HG03575 (cell line): ENCODE results near the gene PYGO1.

Source experiments
- ATAC-seq: cut with Tn5 transposase; IDR thresholded peaks from one replicate; pipeline ENCODE4 v1.9.1; 2021; ENCODE audit not compliant: unreplicated experiment, insufficient number of reproducible peaks, low FRiP score; ENCODE audit errors: extremely low read depth

PYGO1 gene

DNA sequence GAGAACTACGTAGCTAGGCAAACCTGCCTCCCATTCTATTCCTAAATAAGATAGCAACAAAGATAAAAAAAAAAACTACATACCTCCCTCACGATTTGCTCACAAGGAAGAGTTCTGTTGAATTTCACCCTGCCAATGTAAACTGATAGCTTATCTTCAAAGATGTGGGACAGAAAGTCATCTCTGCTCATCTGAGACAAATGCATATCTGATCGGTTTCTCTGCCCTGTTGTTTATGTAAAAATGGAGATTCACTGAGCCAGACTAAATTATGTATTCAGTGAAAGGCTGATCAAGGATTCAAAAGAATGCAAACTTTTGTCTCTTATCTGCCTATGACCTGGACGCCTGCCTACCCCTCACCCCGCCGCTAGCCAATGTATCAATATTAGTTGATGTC lies 11.2 kb downstream of the PYGO1 start:
- ATAC-seq = no peak

DNA sequence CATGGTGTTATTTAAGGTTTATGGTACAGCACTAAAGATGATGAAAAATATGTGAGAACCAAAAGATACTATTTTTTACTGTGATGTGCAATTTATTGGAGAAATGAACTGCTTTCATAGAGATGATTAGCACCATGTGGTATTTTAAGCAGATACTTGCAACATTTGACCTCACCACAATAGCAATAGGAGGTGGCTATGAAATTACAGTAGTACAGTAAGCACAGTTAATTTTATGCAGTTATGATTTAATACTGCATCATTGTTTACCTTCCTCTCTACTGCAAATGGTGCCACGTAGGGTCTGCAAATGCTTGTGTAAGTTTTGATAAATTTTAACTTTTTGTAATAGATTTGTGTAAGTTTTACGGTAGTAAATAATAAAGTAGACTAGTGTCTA lies 14.0 kb downstream of the PYGO1 start:
- ATAC-seq = no peak

DNA sequence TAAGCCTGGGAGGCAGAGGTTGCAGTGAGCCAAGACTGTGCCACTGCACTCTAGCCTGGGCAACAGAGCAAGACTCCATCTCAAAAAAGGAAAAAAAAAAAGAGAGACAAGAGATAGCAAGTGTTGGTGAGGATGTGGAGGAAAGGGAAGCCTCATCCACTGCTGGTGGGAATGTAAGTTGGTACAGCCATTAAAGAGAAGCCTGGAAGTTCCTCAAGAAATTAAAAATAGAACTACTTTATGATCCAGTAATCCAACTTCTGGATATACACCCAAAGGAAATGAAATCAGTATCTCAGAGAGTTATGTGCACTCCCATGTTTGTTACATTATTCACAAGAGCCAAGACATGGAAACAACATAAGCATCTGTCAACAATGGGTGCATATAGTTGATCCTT lies 14.9 kb downstream of the PYGO1 start:
- no peak for ATAC-seq

DNA sequence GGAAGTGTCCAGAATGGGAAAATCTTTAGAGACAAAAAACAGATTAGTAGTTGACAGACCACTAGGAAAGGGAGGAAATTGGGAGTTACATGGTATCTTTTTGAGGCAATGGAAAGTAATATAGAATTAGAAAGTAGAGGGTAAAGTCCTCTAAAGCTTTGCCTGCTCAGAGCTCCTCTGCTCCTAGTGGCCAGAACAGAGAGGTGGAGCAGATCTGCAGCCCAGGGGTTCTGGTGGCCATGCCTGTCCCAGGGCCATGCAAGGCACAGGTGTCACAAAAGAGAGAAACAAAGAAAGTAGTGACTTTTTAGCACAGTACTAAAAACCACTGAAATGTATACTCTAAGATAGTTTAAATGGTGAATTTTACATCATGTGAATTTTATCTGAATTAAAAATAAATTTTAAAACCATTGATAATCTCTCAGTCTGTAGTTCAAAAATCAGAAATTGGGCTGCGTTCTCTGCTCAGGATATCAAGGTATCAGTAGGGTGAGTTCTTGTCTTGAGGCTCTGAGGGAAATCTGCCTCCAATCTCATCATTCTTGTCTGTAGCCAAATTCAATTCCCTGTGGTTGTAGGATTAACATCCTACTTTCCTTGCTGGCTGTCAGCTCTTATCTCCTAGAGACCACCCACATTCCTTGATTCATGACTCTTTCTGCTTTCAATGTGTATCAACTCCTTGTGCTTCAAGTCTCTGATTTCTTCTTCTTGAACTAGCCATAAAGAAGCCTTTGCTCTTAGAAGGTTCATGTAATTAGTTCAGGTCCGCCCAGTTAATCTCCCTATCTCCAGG lies 23.6 kb downstream of the PYGO1 start:
- no peak for ATAC-seq

DNA sequence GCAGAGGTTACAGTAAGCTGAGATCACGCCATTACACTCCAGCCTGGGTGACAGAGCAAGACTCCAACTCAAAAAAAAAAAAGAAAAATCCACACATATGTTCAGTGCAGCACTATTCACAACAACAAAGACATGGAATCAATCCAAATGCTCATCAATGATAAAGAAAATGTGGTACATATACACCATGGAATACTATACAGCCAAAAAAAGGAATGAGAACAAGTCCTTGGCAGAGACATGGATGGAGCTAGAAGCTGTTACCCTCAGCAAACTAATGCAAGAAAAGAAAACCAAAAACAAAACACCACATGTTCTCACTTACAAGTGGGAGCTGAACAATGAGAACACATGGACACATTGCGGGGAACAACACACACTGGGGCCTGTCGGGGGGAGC lies 25.5 kb downstream of the PYGO1 start:
- ATAC-seq = no peak

DNA sequence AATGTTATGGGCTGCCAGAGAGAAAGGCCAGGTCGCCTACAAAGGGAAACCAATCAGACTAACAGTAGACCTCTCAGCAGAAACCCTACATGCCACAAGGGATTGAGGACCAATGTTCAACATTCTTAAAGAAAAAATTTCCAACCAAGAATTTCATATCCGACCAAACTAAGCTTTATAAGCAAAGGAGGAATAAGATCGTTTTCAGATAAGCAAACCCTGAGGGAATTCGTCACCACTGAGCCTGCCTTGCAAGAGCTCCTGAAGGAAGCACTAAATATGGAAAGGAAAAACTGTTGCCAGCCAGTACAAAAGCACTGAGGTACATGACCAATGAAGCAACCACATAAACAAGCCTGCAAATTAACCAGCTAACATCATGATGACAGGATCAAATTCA lies 33.1 kb downstream of the PYGO1 start:
- no peak for ATAC-seq

DNA sequence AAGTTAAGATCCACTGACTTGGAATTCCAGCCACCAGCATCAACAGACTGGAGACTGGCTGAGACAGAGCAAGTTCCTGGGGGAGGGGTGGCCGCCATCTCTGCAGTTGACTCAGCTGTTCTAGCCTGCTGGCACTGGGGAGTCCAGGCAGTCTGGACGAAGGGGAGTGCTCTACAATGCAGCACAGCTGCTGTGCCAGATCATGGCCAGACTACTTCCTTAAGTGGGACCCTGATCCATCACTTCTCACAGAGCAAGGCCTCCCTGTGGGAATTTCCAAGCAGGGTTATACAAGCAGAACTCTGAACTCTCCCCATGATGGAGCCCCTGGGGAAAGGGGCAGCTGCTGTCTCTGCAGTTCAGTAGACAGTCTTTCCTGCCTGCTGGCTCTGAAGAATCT lies 35.2 kb downstream of the PYGO1 start:
- ATAC-seq = no peak

DNA sequence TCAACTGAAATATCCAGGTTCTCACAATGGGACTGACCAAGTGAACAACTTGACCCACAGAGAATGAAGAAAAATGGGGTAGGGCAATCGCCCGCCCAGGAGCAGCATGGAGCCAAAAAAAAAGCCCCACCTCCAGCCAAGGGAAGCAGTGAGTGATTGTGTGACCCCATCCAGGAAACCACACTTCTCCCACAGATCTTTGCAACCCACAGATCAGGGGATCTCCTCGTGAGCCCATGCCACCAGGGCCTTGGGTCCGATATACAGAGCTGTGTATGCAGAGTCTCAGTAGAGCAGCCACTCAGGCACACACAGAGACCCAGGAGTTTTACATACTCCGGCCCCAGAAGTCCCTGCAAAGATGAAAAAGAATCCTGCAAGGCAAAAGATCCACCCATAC lies 35.7 kb downstream of the PYGO1 start:
- no peak for ATAC-seq

DNA sequence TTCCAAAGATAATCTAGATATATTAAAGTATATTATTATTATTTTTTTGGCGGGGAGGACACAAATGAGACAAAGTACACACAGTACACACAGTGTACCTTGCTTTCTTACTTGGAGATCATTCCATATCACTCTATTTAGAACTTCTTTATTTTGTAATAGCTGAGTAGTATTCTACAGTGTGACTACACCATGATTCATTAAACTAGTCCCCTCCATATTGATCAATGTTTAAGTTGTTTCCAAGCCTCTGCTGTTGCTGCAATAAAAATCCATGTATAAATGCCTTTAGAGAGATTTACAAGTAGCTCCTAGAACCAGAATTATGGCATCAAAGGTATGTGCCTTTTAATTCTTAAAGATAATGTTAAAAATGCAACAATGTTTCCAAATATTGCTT lies 38.8 kb downstream of the PYGO1 start:
- ATAC-seq = no peak

DNA sequence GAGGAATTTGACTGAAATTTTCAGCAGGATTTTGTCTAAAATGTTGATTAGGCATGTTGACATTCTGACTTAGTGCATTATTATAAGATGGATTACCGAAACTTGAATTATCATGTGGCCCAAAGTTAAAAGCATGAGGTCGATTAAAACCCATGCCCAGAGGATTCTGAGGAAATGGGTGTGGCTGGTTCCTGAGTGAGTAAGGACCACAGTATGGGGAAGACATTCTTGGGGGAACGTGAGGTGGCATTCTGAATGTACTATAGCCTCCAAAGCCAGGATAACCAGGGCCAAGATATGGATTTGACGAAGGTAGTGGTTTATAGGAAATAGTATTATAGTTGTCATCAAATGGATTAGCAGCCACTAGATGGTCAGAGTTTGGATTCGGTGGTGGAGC lies 41.4 kb downstream of the PYGO1 start:
- no peak for ATAC-seq

DNA sequence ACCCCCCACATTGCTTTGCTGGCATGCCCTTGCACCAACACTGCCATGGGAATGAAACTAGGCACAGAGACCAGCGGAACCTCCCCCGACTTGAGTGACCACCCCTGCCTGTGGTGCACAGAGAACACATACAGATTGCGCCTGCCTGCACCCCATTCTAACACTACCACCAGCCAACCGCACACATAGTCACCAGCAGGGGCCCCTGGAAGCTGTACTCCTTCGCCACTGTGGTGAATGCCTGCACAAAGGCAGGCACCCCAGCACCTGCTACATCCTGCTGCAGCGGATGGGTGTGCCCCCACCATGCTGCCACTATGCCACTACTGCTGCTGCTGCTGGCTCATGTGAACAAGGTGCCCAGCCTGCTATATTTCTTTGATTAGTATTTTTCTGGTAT lies 52.7 kb downstream of the PYGO1 start:
- ATAC-seq = no peak

DNA sequence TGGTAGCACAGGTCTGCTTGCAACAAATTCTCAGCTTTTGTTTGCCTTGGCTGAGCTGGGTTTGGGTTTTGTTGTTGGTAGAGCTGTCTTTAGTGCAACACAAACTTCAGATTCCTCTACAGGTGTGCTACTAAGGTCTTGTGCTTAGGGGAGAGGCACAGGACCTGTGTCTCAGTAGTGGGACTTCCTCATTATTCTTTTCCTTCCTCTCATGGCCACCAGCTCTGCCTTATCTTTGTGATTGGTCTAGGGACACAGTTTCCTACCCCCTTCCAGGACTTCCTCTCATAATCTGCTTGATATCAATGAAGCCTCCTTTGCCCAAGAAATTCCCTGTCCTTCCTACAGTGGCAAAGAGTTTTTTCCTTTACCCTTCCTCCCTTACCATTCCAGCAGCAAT lies 55.2 kb downstream of the PYGO1 start:
- ATAC-seq = no peak

DNA sequence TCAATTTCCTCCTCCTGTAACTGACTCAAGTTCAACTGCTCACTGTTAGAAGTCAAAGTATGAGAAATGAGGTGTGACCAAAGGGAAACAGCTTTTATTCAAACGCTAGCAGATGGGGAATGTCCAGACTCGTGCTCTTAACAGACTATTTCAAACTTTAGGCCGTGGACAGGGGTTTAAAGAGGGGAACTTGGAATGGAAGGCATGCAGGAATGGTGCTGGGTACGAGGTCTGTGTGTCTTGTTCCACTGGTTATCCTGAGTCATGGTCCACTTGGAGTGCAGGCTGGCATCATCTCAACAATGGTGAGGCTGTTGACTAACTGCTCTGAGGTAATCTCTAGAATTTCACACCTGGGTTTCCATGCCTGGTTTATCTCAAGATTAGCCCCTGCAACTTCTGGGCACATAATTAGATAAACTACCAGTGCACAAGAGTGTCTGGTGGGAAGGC lies 57.3 kb downstream of the PYGO1 start:
- no peak for ATAC-seq

DNA sequence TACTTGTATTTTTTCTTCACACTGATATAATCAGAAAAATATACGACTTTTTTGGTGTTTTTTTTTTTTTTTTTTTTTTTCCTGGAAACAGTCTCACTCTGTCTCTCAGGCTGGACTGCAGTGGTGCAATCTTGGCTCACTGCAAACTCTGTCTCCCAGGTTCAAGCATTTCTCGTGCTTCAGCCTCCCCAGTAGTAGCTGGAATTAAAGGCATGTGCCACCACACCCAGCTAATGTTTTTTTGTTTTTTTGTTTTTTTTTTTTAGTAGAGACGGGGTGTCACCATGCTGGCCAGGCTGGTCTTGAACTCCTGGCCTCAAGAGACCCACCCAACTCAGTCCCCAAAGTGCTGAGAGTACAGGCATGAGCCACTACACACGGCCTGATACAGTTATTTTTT lies 59.3 kb downstream of the PYGO1 start:
- ATAC-seq = no peak

DNA sequence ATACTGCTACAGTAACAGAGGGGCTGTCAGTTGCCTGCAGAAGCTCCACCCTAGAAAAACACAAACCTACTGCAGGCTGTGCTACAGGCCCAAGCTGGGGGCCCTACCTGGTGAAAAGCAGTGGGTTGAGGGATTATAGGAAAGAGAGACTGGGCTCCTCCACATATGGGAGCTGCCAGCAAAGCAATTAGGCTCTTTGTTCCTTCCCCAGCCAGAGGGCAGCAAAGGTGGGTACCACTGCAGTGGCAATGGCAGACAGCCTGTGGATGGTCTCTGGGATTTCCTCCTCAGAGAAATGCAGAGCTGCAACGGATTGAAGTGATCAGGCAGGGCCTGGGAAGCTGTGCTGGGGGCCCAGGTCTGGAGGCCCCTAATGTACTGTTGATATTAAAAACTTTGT lies 61.0 kb downstream of the PYGO1 start:
- no peak for ATAC-seq

DNA sequence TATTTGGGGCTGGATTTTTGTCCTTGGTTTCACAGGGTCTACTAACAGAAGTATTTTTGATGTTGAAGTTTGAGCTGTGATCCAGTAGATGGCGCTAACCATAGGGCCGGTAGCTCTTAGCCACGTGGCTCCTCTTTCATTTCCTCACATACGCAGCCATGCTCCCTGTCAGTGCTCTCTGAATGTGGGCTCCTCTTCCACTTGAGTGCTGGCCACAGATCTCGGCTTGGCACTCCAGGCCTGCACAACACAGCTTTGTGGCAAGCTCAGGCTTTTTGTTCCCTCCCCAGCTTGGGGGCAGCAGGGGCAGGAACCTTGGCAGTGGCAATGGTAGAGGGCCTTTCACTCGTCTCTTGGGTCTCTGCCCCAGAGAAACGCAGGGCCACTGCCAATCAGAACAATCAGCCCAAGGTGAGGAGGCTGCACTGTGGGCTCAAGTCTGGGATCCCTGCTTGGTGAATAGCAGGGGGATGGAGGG lies 61.5 kb downstream of the PYGO1 start:
- ATAC-seq = no peak

DNA sequence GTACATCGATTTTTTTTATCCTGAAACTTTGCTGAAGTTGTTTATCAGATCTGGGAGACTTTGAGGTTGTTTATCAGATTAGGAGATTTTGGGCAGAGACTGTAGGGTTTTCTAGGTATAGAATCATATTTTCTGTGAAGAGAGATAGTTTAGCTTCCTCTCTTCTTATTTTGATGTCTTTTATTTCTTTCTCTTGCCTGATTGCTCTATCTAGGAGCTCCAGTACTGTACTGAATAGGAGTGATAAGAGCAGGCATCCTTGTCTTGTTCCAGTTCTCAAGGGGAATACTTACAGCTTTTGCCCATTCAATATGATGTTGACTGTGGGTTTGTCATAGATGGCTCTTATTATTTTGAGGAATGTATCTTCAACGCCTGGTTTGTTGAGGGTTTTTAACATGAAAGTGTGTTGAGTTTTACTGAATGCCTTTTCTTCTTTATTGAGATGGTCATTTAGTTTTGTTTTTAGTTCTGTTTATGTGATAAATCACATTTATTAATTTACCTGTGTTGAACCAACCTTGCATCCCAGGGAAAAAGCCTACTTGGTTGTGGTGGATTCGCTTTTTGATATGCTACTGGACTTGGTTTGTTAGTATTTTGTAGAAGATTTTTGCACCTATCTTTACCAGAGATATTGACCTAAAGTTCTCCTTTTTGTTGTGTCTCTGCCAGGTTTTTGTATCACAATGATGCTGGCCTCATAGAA lies 65.2 kb downstream of the PYGO1 start:
- no peak for ATAC-seq

DNA sequence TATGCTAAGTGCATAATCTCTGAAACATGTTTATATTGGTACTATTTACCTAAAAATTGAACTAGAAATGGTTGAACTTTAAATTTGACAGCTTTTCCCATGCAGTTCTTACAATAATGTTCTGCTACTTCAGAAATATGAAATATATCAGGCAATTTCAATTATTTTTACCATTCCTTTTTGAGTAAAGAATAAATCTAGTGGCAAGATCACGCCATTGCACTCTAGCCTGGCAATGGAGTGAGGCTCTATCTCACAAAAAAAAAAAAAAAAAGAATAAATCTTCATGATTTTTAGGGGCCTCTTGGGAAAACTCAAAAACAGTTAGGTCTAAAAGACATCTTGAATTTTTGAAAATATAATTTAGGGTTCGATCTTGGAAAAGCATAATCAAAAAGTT lies 69.5 kb downstream of the PYGO1 start:
- ATAC-seq = no peak

DNA sequence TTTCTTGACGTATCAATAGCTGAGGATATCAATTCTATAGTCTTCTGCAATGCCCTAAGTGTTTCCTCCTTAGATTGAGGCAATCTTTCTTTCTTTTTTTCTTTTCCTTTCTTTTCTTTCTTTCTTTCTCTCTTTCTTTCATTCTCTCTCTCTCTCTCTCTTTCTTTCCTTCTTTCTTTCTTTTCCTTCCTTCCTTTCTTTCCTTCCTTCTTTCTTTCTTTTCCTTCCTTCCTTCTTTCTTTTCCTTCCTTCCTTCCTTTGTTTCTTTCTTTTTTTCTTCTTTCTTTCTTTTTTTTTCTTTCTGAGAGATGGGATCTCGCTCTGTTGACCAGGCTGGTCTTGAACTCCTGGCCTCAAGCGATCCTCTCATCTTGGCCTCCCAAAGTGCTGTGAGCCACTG lies 70.1 kb downstream of the PYGO1 start:
- ATAC-seq = no peak

DNA sequence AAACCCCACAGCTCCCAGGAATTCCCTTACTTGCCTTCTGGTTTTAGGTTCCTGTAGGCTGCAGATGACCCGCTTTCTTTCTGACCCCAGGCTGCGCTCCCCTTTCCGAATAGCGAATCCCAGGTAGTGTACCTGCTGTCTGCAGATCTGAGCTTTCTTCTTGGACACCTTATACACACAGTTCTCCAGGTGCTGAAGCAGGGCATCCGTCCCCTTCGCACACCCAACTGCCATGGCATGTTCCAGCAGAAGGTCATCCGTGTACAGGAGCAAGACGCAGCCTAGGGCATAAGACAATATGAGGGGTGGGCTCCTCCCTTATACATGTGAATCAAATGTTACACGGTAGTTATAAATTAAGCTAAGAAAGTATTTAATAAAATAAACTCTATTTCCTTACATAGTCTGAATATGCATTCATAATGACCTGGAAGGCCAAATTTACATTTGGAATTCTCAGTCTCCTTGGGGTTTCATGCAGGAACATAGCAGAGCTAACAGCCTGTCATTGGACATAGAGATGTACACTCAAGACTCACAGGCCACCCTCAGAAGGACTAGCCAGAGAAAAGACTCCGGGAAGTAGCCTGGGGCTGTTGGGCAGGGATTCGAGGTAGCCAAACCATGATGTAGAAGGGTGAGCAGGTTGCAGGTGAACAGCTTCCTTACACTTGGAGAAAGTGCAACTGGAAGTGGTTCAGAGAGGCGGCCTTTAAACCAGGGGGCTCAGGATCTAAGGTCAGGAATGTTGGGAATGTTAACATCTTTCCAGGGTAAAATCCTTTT lies 72.0 kb downstream of the PYGO1 start:
- ATAC-seq = no peak
